ENCODE measurements around the gene TIAM1. TPM values are rescaled to one million over a fixed set of nuclear protein-coding genes. Genes with fewer than 3 reads are reported as not detected.
A peak's percentile ranks its signal among the peaks of the same experiment; 100 is the strongest.

The TIAM1 gene
- total and polyA plus RNA-seq, 11 donors: 0.31 to 9.4 (median 1.1) TPM

- H3K27ac ChIP-seq: peak overlapping the region in 1 of 12 donors; percentile 4
- DNase-seq (no peak), ATAC-seq (no peak)
- 55 to 60% (median 56%) methylated on average over 5 of the region's 5 CpGs for WGBS, 4 donors
- peaks cover 0 to 10% (median 0%) of the 10 kb centered on the region in 9 donors for H3K27me3 ChIP-seq
- intact Hi-C loops (cut with DNase I): no loop called here
- H3K4me3 ChIP-seq: no peak overlapping the region
- peaks cover 0 to 25% (median 0%) of the 10 kb centered on the region in 12 donors for H3K4me1 ChIP-seq
- TF ChIP-seq POLR2A (IDR thresholded peaks at IDR 0.05) (no peak), CTCF (IDR thresholded peaks at IDR 0.05) (no peak)
- peaks cover 0 to 17% (median 10%) of the 10 kb centered on the region in 12 donors for H3K9me3 ChIP-seq
- H3K36me3 ChIP-seq: no peaks in the 10 kb centered on the region
These were observed 182.9 kb downstream of the TIAM1 start for GRCh38 chr21:31161157-31161556.

GRCh38 chr21:31159808-31160207 is 184.3 kb downstream of the TIAM1 start:
- TF ChIP-seq POLR2A (IDR thresholded peaks at IDR 0.05) (no peak), CTCF (IDR thresholded peaks at IDR 0.05) (no peak)
- Histone ChIP-seq H3K27ac (peak overlapping the region in 1 of 12 donors; percentile 22), H3K9me3 (peaks cover 0 to 26% (median 15%) of the 10 kb centered on the region in 12 donors), H3K36me3 (no peaks in the 10 kb centered on the region), H3K4me1 (peaks cover 0 to 25% (median 0%) of the 10 kb centered on the region in 12 donors), H3K27me3 (peaks cover 0 to 10% (median 0%) of the 10 kb centered on the region in 9 donors), H3K4me3 (no peak overlapping the region)
- intact Hi-C loops (cut with DNase I): no loop called here
- DNase-seq: no peak
- WGBS, 4 donors: 62 to 78% (median 72%) methylated on average over 5 of the region's 5 CpGs
- no peak for ATAC-seq

- H3K4me1 ChIP-seq: peaks cover 0 to 25% (median 0%) of the 10 kb centered on the region in 12 donors
- ATAC-seq: peak in 3 of 4 donors; percentile 50 to 73 (median 52)
- DNase-seq: no peak
- WGBS, 4 donors: 83 to 86% (median 86%) methylated on average over 8 of the region's 8 CpGs
- intact Hi-C loops (cut with DNase I): no loop called here
- no peak overlapping the region for H3K4me3 ChIP-seq
- peaks cover 0 to 10% (median 0%) of the 10 kb centered on the region in 9 donors for H3K27me3 ChIP-seq
- no peak for TF ChIP-seq CTCF (IDR thresholded peaks at IDR 0.05)
- TF ChIP-seq POLR2A (IDR thresholded peaks at IDR 0.05): no peak
- no peaks in the 10 kb centered on the region for H3K36me3 ChIP-seq
- H3K27ac ChIP-seq: peak overlapping the region in 2 of 12 donors; percentile 22 to 50
- peaks cover 0 to 26% (median 15%) of the 10 kb centered on the region in 12 donors for H3K9me3 ChIP-seq
These were observed 185.1 kb downstream of the TIAM1 start for GRCh38 chr21:31158789-31159581.

- peaks cover 0 to 10% (median 0%) of the 10 kb centered on the region in 9 donors for H3K27me3 ChIP-seq
- intact Hi-C loops (cut with DNase I): no loop called here
- TF ChIP-seq POLR2A (IDR thresholded peaks at IDR 0.05) (no peak), CTCF (IDR thresholded peaks at IDR 0.05) (no peak)
- peaks cover 0 to 25% (median 0%) of the 10 kb centered on the region in 12 donors for H3K4me1 ChIP-seq
- WGBS, 4 donors: 58 to 71% (median 62%) methylated on average over 5 of the region's 5 CpGs
- H3K4me3 ChIP-seq: no peak overlapping the region
- DNase-seq (no peak), ATAC-seq (no peak)
- H3K9me3 ChIP-seq: peaks cover 0 to 26% (median 15%) of the 10 kb centered on the region in 12 donors
- H3K36me3 ChIP-seq: no peaks in the 10 kb centered on the region
- no peak overlapping the region for H3K27ac ChIP-seq
These were observed 186.3 kb downstream of the TIAM1 start for GRCh38 chr21:31157756-31158155.

Measured in heart left ventricle (tissue), 16 donors.